Breast epithelium (tissue), 4 donors: ENCODE measurements around the gene CADM1. TPM values are rescaled to one million over a fixed set of nuclear protein-coding genes. Genes with fewer than 3 reads are reported as not detected.

Experiments used
- DNase-seq, 2 donors: peaks; one replicate each; pipeline ENCODE4 v3.0.0-alpha.2; 2019; ENCODE audit warnings: low spot score in 2 of 2
- H3K27ac ChIP-seq, 2 donors: fragments of 200-600 bp; sonication (generic) in 1 of 2; one replicate each; pipeline ENCODE4 v1.5.1; 2016 to 2019; ENCODE audit warnings: mild to moderate bottlenecking in 1 of 2
- H3K27me3 ChIP-seq, 2 donors: fragments of 200-600 bp; sonication (generic) in 1 of 2; one replicate each; pipeline versions ENCODE4 v1.5.1 to v1.6.0; 2017 to 2019; ENCODE audit warnings: control low read depth in 1 of 2, mild to moderate bottlenecking in 1 of 2
- H3K36me3 ChIP-seq: fragments of 200-600 bp; one replicate; pipeline ENCODE4 v1.5.1; 2019
- H3K4me1 ChIP-seq, 2 donors: fragments of 200-600 bp; sonication (generic); one replicate each; pipeline ENCODE4 v1.5.1; 2016 to 2019; ENCODE audit warnings: control low read depth in 1 of 2
- H3K4me3 ChIP-seq, 3 donors: fragments of 200-600 bp; sonication (generic); 1 replicate in 2 of 3; 2 replicates in 1 of 3; pipeline ENCODE4 v1.5.1; 2016 to 2019; ENCODE audit warnings: mild to moderate bottlenecking in 3 of 3, moderate library complexity in 2 of 3
- H3K9me3 ChIP-seq, 2 donors: fragments of 200-600 bp; sonication (generic) in 1 of 2; one replicate each; pipeline ENCODE4 v1.5.1; 2016 to 2019; ENCODE audit warnings: control low read depth in 1 of 2
- CTCF ChIP-seq, 3 donors: fragments of 450-650 bp; IDR thresholded peaks; one replicate each; pipeline ENCODE4 v1.5.1; 2016 to 2017; ENCODE audit warnings: antibody characterized with exemption in 3 of 3, mild to moderate bottlenecking in 3 of 3, moderate library complexity in 3 of 3
- POLR2A ChIP-seq: fragments of 450-650 bp; IDR thresholded peaks from one replicate; pipeline ENCODE4 v1.6.1; 2016; ENCODE audit warnings: antibody characterized with exemption, mild to moderate bottlenecking, moderate library complexity
- POLR2AphosphoS5 ChIP-seq, 3 donors: sonication (generic); formaldehyde crosslinking; IDR thresholded peaks; one replicate each; pipeline ENCODE4 v1.6.1; 2017; ENCODE audit warnings: antibody characterized with exemption in 3 of 3
- intact Hi-C: fragments of 100-400 bp; cut with DNase I; formaldehyde crosslinking; loops from one replicate; pipeline ENCODE4 v1.15.1; 2023; ENCODE audit warnings: low total_unique reads
- total RNA-seq, 3 donors: library from RNA; depleted of rRNA; stranded (reverse); fragments of >200 nt; gene quantifications; one replicate each; pipeline ENCODE4 v1.1.0, GENCODE V29; 2016

CADM1 gene
- total RNA-seq, 3 donors from 2014 or later: 5.3 to 48.4 (median 33.1) TPM

GRCh38 chr11:115226556-115226955 lies 277.7 kb downstream of the CADM1 start:
- Histone ChIP-seq H3K4me3 (no peak overlapping the region), H3K4me1 (no peaks in the 10 kb centered on the region), H3K9me3 (no peaks in the 10 kb centered on the region), H3K27me3 (no peaks in the 10 kb centered on the region), H3K36me3 (no peaks in the 10 kb centered on the region), H3K27ac (no peak overlapping the region)
- intact Hi-C loops: no loop called here
- no peak for TF ChIP-seq CTCF (IDR thresholded peaks at IDR 0.05)
- DNase-seq: no peak

- Histone ChIP-seq H3K27me3 (no peaks in the 10 kb centered on the region), H3K4me3 (no peak overlapping the region), H3K27ac (no peak overlapping the region), H3K4me1 (no peaks in the 10 kb centered on the region), H3K9me3 (no peaks in the 10 kb centered on the region), H3K36me3 (no peaks in the 10 kb centered on the region)
- DNase-seq: no peak
- intact Hi-C loops: no loop called here
- TF ChIP-seq POLR2A: no peak
- no peak for TF ChIP-seq CTCF (IDR thresholded peaks at IDR 0.05)
- no peak for TF ChIP-seq POLR2AphosphoS5 (IDR thresholded peaks at IDR 0.05)
Measured at GRCh38 chr11:115224551-115224950, 279.7 kb downstream of the CADM1 start.

GRCh38 chr11:115222863-115223530 lies 281.2 kb downstream of the CADM1 start:
- no peak overlapping the region for H3K27ac ChIP-seq
- H3K9me3 ChIP-seq: no peaks in the 10 kb centered on the region
- H3K4me1 ChIP-seq: no peaks in the 10 kb centered on the region
- TF ChIP-seq POLR2A: no peak
- TF ChIP-seq CTCF (IDR thresholded peaks at IDR 0.05): no peak
- TF ChIP-seq POLR2AphosphoS5 (IDR thresholded peaks at IDR 0.05): no peak
- H3K4me3 ChIP-seq: no peak overlapping the region
- intact Hi-C loops: no loop called here
- no peaks in the 10 kb centered on the region for H3K27me3 ChIP-seq
- no peak for DNase-seq
- no peaks in the 10 kb centered on the region for H3K36me3 ChIP-seq

- no peaks in the 10 kb centered on the region for H3K4me1 ChIP-seq
- no peaks in the 10 kb centered on the region for H3K36me3 ChIP-seq
- no peak overlapping the region for H3K27ac ChIP-seq
- no peak for TF ChIP-seq POLR2AphosphoS5 (IDR thresholded peaks at IDR 0.05)
- no peak for TF ChIP-seq POLR2A
- TF ChIP-seq CTCF (IDR thresholded peaks at IDR 0.05): no peak
- DNase-seq: no peak
- no peaks in the 10 kb centered on the region for H3K27me3 ChIP-seq
- no peak overlapping the region for H3K4me3 ChIP-seq
- H3K9me3 ChIP-seq: no peaks in the 10 kb centered on the region
- intact Hi-C loops: no loop called here
Measured at GRCh38 chr11:115222218-115222862, 281.9 kb downstream of the CADM1 start.

- Histone ChIP-seq H3K4me1 (no peaks in the 10 kb centered on the region), H3K27ac (no peak overlapping the region)
- intact Hi-C loops: no loop called here
Measured at GRCh38 chr11:115221461-115222069, 282.6 kb downstream of the CADM1 start.

More at GRCh38 chr11:115221461-115222069, 282.6 kb downstream of the CADM1 start:
- Histone ChIP-seq H3K4me3 (no peak overlapping the region), H3K36me3 (no peaks in the 10 kb centered on the region), H3K27me3 (no peaks in the 10 kb centered on the region), H3K9me3 (no peaks in the 10 kb centered on the region)
- no peak for DNase-seq
- TF ChIP-seq POLR2AphosphoS5 (IDR thresholded peaks at IDR 0.05) (no peak), CTCF (IDR thresholded peaks at IDR 0.05) (no peak), POLR2A (no peak)
